GM12874 (cell line): ENCODE data around the gene APLF.

Source experiments
- CTCF ChIP-seq: IDR thresholded peaks from 2 replicates; pipeline ENCODE4 v1.5.1; 2011; ENCODE audit warnings: low read depth, mild to moderate bottlenecking, control low read depth, low read length, moderate library complexity; ENCODE audit not compliant: insufficient read depth

APLF gene

GRCh38 chr2:68432696-68433658 lies 34.4 kb upstream of the APLF start:
- TF ChIP-seq CTCF, result no peak

- no peak for TF ChIP-seq CTCF
Measured at GRCh38 chr2:68434981-68435380, 32.4 kb upstream of the APLF start.

GRCh38 chr2:68435615-68436014 lies 31.8 kb upstream of the APLF start:
- no peak for TF ChIP-seq CTCF

DNA sequence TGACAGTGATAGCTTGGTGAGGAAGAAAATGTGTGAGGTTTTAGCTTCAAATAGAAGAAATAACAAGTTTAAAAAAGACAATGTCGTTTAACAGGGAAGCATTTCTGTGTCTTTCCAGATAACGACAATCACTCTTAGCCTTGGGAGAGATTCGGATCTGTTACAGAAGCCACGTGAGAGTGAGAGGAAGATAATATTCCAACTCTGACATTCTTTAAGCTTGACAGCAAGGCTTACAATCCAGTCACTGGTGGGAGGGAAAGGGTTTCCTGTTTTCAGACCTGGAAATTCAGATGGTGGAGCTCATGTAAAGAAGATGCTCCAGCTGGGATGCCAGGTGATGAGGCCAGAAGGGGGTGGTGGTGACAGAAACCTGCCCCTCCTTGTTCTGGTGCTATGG lies 31.1 kb upstream of the APLF start:
- TF ChIP-seq CTCF, result no peak

GRCh38 chr2:68438455-68439303 lies 28.7 kb upstream of the APLF start:
- no peak for TF ChIP-seq CTCF

- peak; percentile 65 for TF ChIP-seq CTCF
Measured at GRCh38 chr2:68441179-68441993, 26.0 kb upstream of the APLF start.
